Measurements from ENCODE around the gene OR12D3.

OR12D3 gene

GRCh38 chr6:29332676-29333075 is 42.4 kb downstream of the OR12D3 start:
- H4K91ac ChIP-seq (ENCODE audit: low read length), result no peak overlapping the region
- no peak overlapping the region for H3K4me3 ChIP-seq (ENCODE audit: insufficient read depth in 1 of 2, low read depth in 1 of 2, low read length in 2 of 2)
- H2AFZ ChIP-seq (ENCODE audit: low read depth, low read length), result no peak overlapping the region
- no peaks in the 10 kb centered on the region for H3K36me3 ChIP-seq (ENCODE audit: control insufficient read depth in 1 of 2, insufficient read depth in 2 of 2, low read depth in 1 of 2, low read length in 2 of 2)
- H3K9me3 ChIP-seq (ENCODE audit: control insufficient read depth, low read length), result peaks cover 7% of the 10 kb centered on the region
- no peak overlapping the region for H3K9ac ChIP-seq (ENCODE audit: low read length)
- H2AK5ac ChIP-seq (ENCODE audit: low read length, severe bottlenecking), result no peak overlapping the region
- H2BK12ac ChIP-seq (ENCODE audit: low read length in 2 of 2), result no peak overlapping the region
- no peak overlapping the region for H3K4ac ChIP-seq (ENCODE audit: low read depth in 1 of 2, low read length in 2 of 2)
- no peak overlapping the region for H4K8ac ChIP-seq (ENCODE audit: low read length)
- H3K27ac ChIP-seq (ENCODE audit: low read length, poor library complexity, severe bottlenecking), result no peak overlapping the region
- H3K23ac ChIP-seq (ENCODE audit: low read length in 2 of 2), result no peak overlapping the region
- no peak overlapping the region for H2BK5ac ChIP-seq (ENCODE audit: low read depth, low read length, poor library complexity, severe bottlenecking)
- no peak overlapping the region for H3K4me2 ChIP-seq (ENCODE audit: low read length, poor library complexity, severe bottlenecking)
- H3K18ac ChIP-seq (ENCODE audit: low read depth in 1 of 2, low read length in 2 of 2), result no peak overlapping the region
- no peaks in the 10 kb centered on the region for H3K79me1 ChIP-seq (replicated peaks; ENCODE audit: low read length, poor library complexity, severe bottlenecking)
- no peak overlapping the region for H2BK120ac ChIP-seq (ENCODE audit: low read depth, low read length)
- no peak overlapping the region for H2BK15ac ChIP-seq (ENCODE audit: low read depth, poor library complexity, severe bottlenecking)
- no peak for DNase-seq
- no peaks in the 10 kb centered on the region for H3K4me1 ChIP-seq (ENCODE audit: control insufficient read depth, insufficient read depth, low read depth, low read length)
- H3K14ac ChIP-seq (ENCODE audit: low read length in 2 of 2), result no peak overlapping the region
- H3K27me3 ChIP-seq (ENCODE audit: control insufficient read depth in 1 of 2, insufficient read depth in 1 of 2, low read length in 2 of 2), result no peaks in the 10 kb centered on the region

DNA sequence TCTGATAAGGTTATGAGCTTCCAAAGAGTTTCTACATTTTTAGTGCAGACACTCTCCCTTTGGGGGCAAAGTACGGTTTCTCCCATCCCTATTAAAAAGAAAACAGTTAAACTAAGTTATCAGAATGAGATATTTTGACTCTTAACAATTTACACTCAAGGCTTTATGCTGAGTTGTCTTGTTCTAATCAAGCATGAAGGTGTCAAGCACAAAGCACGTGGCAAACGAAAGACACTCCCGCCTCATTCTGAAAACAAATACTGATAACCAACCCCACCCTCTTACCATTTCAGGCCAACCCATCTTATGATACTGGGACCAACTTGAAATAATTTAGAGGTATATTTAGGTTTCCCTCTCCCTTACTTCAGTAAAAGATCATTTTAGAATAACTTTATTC is 49.3 kb downstream of the OR12D3 start:
- no peak overlapping the region for H3K4me2 ChIP-seq (ENCODE audit: low read length, poor library complexity, severe bottlenecking)
- H3K79me1 ChIP-seq (replicated peaks; ENCODE audit: low read length, poor library complexity, severe bottlenecking), result no peaks in the 10 kb centered on the region

More for the DNA sequence above, 49.3 kb downstream of the OR12D3 start:
- Histone ChIP-seq H3K36me3 (ENCODE audit: control insufficient read depth in 1 of 2, insufficient read depth in 2 of 2, low read depth in 1 of 2, low read length in 2 of 2) (no peaks in the 10 kb centered on the region), H2AK5ac (ENCODE audit: low read length, severe bottlenecking) (no peak overlapping the region), H2BK12ac (ENCODE audit: low read length in 2 of 2) (no peak overlapping the region), H3K14ac (ENCODE audit: low read length in 2 of 2) (no peak overlapping the region), H3K27me3 (ENCODE audit: control insufficient read depth in 1 of 2, insufficient read depth in 1 of 2, low read length in 2 of 2) (no peaks in the 10 kb centered on the region), H4K91ac (ENCODE audit: low read length) (no peak overlapping the region), H2AFZ (ENCODE audit: low read depth, low read length) (no peak overlapping the region), H3K4me1 (ENCODE audit: control insufficient read depth, insufficient read depth, low read depth, low read length) (no peaks in the 10 kb centered on the region), H3K9me3 (ENCODE audit: control insufficient read depth, low read length) (peaks cover 2% of the 10 kb centered on the region), H2BK120ac (ENCODE audit: low read depth, low read length) (no peak overlapping the region), H3K27ac (ENCODE audit: low read length, poor library complexity, severe bottlenecking) (no peak overlapping the region), H3K4me3 (ENCODE audit: insufficient read depth in 1 of 2, low read depth in 1 of 2, low read length in 2 of 2) (no peak overlapping the region), H3K23ac (ENCODE audit: low read length in 2 of 2) (no peak overlapping the region), H4K8ac (ENCODE audit: low read length) (no peak overlapping the region), H3K4ac (ENCODE audit: low read depth in 1 of 2, low read length in 2 of 2) (no peak overlapping the region), H3K9ac (ENCODE audit: low read length) (no peak overlapping the region), H2BK5ac (ENCODE audit: low read depth, low read length, poor library complexity, severe bottlenecking) (no peak overlapping the region), H2BK15ac (ENCODE audit: low read depth, poor library complexity, severe bottlenecking) (no peak overlapping the region), H3K18ac (ENCODE audit: low read depth in 1 of 2, low read length in 2 of 2) (no peak overlapping the region)
- DNase-seq, result no peak
- 75% methylated on average over 2 of the region's 4 CpGs for WGBS
